Osteocyte (in vitro differentiated cells): ENCODE data around the gene MBD3. TPM values are rescaled to one million over a fixed set of nuclear protein-coding genes. Genes with fewer than 3 reads are reported as not detected.
A peak's percentile ranks its signal among the peaks of the same experiment; 100 is the strongest.

ENCODE experiments used
- DNase-seq: peaks from one replicate; pipeline ENCODE4 v3.0.0; 2021; ENCODE audit warnings: mixed read lengths; ENCODE audit not compliant: unreplicated experiment; ENCODE audit errors: extremely low spot score
- H3K27ac Mint-ChIP-seq: one replicate; pipeline ENCODE4 v1.8.0; 2021; ENCODE audit warnings: mild to moderate bottlenecking, mixed read lengths; ENCODE audit not compliant: unreplicated experiment
- H3K27me3 Mint-ChIP-seq: one replicate; pipeline ENCODE4 v1.8.0; 2021; ENCODE audit warnings: mixed read lengths; ENCODE audit not compliant: unreplicated experiment
- H3K36me3 Mint-ChIP-seq: one replicate; pipeline ENCODE4 v1.8.0; 2021; ENCODE audit warnings: mixed read lengths; ENCODE audit not compliant: unreplicated experiment
- H3K4me1 Mint-ChIP-seq: one replicate; pipeline ENCODE4 v1.8.0; 2021; ENCODE audit warnings: mixed read lengths; ENCODE audit not compliant: unreplicated experiment
- H3K4me3 Mint-ChIP-seq: one replicate; pipeline ENCODE4 v1.8.0; 2021; ENCODE audit warnings: mild to moderate bottlenecking, moderate library complexity, mixed read lengths; ENCODE audit not compliant: unreplicated experiment
- H3K9me3 Mint-ChIP-seq: one replicate; pipeline ENCODE4 v1.8.0; 2021; ENCODE audit warnings: mixed read lengths; ENCODE audit not compliant: unreplicated experiment
- total RNA-seq: library from RNA; stranded (reverse); gene quantifications from 2 replicates; pipeline ENCODE4 v1.2.1, GENCODE V29; 2021
- TF ChIP-seq, protein P1 (sequence below): fragments of 200-600 bp; sonication (generic); IDR thresholded peaks from 2 replicates; pipeline ENCODE4 v1.5.0; 2021; ENCODE audit warnings: antibody characterized with exemption, mild to moderate bottlenecking, moderate library complexity

Gene MBD3
- total RNA-seq, 1 donor from 2014 or later: 101 TPM

DNA sequence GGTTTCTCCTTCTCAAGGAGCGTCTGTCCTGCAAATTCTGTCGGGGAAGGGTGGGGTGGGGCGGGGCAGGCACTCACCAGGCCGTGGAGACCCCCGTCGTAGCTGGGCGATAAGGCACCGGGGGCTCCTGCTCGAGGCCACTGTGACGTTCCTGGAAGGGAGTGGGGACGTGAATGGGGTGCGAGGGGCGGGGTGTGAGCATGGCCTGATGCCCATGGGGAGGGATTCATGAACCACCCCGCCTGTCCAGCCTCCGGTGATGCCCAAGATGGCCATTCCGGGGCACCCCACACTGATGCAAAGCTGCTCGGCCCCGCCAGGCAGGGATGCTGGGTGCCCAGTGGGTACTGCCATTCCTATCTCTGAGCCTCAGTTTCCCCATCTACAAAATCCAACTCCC is 27.0 kb upstream of the MBD3 start:
- Mint-ChIP-seq H3K4me1 (no peaks in the 10 kb centered on the region), H3K4me3 (no peak overlapping the region), H3K27ac (no peak overlapping the region), H3K27me3 (no peaks in the 10 kb centered on the region), H3K36me3 (peaks cover 26% of the 10 kb centered on the region), H3K9me3 (no peaks in the 10 kb centered on the region)
- DNase-seq: no peak
- TF ChIP-seq, protein P1, sequence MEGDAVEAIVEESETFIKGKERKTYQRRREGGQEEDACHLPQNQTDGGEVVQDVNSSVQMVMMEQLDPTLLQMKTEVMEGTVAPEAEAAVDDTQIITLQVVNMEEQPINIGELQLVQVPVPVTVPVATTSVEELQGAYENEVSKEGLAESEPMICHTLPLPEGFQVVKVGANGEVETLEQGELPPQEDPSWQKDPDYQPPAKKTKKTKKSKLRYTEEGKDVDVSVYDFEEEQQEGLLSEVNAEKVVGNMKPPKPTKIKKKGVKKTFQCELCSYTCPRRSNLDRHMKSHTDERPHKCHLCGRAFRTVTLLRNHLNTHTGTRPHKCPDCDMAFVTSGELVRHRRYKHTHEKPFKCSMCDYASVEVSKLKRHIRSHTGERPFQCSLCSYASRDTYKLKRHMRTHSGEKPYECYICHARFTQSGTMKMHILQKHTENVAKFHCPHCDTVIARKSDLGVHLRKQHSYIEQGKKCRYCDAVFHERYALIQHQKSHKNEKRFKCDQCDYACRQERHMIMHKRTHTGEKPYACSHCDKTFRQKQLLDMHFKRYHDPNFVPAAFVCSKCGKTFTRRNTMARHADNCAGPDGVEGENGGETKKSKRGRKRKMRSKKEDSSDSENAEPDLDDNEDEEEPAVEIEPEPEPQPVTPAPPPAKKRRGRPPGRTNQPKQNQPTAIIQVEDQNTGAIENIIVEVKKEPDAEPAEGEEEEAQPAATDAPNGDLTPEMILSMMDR: no peak

DNA sequence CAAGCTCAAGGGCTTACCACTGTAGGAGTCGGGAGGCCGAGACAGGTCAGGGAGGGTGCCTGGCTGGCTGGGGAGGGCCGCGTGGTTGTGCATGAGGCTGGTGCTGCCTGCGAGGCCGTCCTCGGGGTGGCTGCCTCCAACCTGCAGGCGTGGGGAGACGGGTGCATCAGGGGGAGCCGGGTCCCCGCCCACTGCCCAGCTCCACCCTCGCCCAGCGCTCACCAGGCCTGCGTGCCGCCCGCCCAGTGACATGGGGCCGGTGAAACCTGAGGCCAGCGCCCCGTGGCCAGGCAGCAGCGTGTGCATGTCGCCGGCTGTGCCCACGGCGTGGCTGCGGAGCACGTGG is 26.4 kb upstream of the MBD3 start:
- Mint-ChIP-seq H3K9me3 (no peaks in the 10 kb centered on the region), H3K27ac (no peak overlapping the region), H3K4me1 (no peaks in the 10 kb centered on the region), H3K36me3 (peaks cover 27% of the 10 kb centered on the region), H3K4me3 (no peak overlapping the region), H3K27me3 (no peaks in the 10 kb centered on the region)
- TF ChIP-seq, protein P1: no peak
- no peak for DNase-seq

DNA sequence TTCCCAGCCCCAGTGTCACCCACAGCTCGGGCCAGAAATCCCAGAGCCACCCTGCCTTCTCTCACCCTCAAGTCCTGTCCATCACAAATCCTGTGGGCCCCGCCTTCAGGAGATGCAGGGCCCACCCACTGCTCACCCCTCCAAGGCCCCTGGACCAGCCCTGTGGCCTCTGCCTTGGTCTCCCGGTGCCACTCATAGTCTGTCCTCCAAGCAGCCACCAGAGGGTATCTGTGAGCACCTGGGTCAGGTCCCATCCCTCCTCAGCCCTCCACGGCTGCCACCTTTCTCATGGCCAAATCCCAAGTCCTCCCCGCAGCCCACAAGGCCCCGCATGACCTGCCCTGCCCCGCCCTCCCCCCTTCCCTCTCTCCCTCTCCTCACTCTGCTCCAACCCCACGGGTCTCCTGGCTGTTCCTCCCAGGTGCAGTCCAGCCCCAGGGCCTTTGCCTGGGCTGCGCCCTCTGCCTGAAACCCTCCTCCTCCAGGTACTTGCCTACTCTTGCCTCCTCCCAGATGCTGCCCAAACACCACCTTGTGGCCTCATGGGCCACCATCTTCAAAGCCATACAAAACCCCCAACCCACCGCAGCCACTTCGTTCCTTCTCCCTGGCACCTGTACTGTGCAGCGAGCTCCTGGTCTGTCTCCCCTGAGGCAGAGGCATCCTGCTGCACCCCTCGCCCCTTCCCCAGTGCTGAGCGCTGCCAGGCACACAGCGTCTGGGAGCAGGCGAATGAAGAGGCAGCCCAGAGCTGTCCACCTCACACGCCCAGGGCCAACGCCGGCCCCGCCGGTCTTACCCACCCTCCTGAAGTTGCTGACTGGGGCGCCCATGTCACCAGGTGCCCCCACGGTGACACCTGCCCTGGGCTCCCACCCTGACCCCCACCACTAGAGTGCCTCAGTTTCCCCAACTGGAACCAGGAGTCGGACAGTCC is 25.8 kb upstream of the MBD3 start:
- no peak overlapping the region for H3K27ac Mint-ChIP-seq
- DNase-seq: no peak

DNA sequence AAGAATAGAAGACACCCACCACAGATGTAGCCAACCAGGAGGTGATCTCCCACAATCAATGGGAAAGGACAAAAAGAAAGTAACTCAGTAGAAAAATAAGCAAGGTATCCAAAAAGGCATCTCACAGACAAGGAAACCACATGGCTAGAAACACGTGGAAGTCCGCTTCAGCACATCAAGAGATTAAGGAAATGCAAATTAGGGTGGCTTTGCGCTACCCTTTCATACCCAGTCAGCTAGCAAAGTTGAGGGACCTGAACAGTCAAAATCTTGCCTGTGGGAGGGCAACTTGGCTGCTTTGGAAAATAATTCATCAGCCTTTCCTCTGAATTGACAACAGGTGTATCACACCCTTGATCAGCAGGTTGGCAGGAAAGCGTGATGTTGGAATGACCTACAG is 24.2 kb upstream of the MBD3 start:
- Mint-ChIP-seq H3K4me3 (no peak overlapping the region), H3K36me3 (peaks cover 25% of the 10 kb centered on the region)
- no peak for DNase-seq

More for the DNA sequence above, 25.8 kb upstream of the MBD3 start:
- Mint-ChIP-seq H3K36me3 (peaks cover 28% of the 10 kb centered on the region), H3K4me1 (no peaks in the 10 kb centered on the region), H3K4me3 (no peak overlapping the region), H3K27me3 (no peaks in the 10 kb centered on the region), H3K9me3 (no peaks in the 10 kb centered on the region)
- TF ChIP-seq, protein P1: peak; percentile 34

DNA sequence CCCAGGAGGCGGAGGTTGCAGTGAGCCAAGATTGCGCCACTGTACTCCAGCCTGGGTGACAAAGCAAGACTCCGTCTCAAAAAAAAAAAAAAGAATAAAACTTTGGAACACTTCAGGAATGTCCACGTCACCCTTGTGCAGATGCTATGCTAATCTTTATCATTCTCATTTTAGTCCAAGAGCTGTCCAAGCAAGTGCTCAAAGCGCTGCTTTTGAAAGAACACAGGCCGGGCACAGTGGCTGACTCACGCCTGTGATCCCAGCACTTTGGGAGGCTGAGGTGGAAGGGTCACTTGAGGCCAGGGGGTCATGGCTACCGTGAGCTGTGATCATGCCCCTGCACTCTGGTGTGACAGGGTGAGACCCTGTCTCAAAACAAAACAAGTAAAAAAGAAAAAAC is 23.7 kb upstream of the MBD3 start:
- DNase-seq: no peak
- no peaks in the 10 kb centered on the region for H3K27me3 Mint-ChIP-seq
- no peak overlapping the region for H3K27ac Mint-ChIP-seq
- H3K4me1 Mint-ChIP-seq: no peaks in the 10 kb centered on the region
- H3K9me3 Mint-ChIP-seq: no peaks in the 10 kb centered on the region
- H3K4me3 Mint-ChIP-seq: no peak overlapping the region
- TF ChIP-seq, protein P1: no peak
- H3K36me3 Mint-ChIP-seq: peaks cover 25% of the 10 kb centered on the region

More for the DNA sequence above, 24.2 kb upstream of the MBD3 start:
- no peak overlapping the region for H3K27ac Mint-ChIP-seq
- TF ChIP-seq, protein P1: no peak
- H3K27me3 Mint-ChIP-seq: no peaks in the 10 kb centered on the region
- H3K4me1 Mint-ChIP-seq: no peaks in the 10 kb centered on the region
- H3K9me3 Mint-ChIP-seq: no peaks in the 10 kb centered on the region
